Cardiac septum (tissue), 1 donor: Measurements from ENCODE around the gene PSAP. TPM values are rescaled to one million over a fixed set of nuclear protein-coding genes. Genes with fewer than 3 reads are reported as not detected.

Source experiments
- DNase-seq: peaks from one replicate; pipeline ENCODE4 v3.0.0-alpha.2; 2020; ENCODE audit warnings: low spot score
- intact Hi-C: fragments of 100-400 bp; cut with DNase I; formaldehyde crosslinking; loops from one replicate; pipeline ENCODE4 v1.14.0; 2022
- total RNA-seq: library from RNA; stranded (reverse); fragmentation: NEBNext Ultra II Directional; extraction: Animal tissue kit (Norgen Biotek cat#: 25700); gene quantifications from one replicate; pipeline ENCODE4 v1.2.1, GENCODE V29; 2021
- donor health status: DM: no; HTN: no; CAD: no.

PSAP gene
- total RNA-seq, 1 donor from 2014 or later = 1,123 TPM

DNA sequence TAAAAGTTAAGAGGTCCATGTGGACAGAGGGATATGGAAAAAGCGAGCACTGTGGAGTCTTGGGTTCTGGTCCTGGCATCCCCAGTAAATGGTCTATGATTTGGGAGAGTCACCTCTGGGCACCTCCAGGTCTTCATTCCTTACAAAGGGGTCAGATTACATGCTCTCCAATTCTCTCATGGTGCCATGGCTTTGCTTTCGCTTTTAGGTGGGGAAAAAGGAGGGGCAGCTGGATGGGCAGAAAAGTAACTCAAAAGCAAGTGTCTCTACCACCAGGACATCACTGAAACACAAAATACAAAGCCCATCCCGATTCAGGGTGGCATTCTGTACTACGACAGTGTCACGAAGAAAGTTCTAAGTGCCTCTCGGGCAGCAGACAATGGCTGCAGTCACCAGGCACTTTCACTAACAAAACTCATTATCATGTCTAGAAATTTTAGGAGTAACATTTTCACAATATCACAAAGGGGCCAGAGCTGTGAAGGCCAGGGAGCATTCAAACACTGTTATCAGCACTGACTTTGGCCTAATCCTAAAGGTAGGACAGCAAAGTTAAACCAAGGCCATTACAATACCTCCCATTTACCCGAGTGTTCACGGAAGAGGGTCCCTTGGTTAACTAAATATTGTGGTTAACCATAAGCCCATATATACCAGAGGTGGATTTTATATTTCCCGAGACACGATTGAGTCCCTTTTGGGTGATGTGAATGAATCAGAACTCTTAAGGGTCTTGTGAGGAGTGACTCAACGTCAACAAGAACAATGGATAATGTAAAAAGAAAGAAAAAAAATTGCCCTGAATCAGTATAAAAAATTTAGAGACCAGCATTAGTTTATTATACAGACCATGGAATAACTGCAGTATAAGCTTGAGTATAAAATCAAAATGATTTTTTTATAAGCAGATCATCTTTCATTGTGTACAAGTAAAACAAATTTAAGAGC, 2.5 kb downstream of the PSAP start:
- intact Hi-C loops = no loop called here
- no peak for DNase-seq

DNA sequence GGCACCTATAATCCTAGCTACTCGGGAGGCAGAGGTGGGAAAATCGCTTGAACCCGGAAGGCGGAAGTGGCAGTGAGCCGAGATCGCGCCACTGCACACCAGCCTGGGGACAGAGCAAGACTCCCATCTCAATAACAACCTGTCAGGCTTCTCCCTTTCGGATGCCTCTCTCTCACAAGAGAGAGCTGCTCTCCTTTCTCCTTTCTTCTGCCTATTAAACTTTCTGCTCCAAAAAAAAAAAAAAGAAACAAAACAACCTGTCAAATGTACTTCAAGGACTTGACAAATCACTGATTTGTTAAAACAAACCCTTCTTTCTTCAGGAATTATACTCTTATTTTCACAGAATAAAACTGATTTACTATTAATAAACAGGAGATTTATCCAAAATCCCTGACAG, 3.6 kb downstream of the PSAP start:
- DNase-seq = no peak
- intact Hi-C loops = no loop called here

DNA sequence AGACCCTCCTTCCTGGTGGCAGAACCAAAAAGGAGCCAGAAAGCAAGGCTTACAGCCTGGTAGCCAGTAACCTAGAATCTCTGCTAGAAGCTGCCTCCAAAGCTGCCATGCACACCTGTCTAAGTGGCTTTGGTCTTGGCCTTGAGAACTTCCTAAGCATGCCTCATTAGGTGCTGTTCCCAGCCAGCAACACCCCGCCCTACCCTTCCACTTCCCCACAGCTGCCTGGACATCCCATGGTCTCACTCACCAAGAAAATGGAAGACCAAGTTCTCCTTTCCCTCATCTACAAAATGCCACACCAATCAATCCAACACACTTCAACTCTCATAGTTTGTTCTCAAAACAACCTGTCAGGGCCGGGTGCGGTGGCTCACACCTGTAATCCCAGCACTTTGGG, 4.2 kb downstream of the PSAP start:
- no peak for DNase-seq
- intact Hi-C loops = no loop called here

DNA sequence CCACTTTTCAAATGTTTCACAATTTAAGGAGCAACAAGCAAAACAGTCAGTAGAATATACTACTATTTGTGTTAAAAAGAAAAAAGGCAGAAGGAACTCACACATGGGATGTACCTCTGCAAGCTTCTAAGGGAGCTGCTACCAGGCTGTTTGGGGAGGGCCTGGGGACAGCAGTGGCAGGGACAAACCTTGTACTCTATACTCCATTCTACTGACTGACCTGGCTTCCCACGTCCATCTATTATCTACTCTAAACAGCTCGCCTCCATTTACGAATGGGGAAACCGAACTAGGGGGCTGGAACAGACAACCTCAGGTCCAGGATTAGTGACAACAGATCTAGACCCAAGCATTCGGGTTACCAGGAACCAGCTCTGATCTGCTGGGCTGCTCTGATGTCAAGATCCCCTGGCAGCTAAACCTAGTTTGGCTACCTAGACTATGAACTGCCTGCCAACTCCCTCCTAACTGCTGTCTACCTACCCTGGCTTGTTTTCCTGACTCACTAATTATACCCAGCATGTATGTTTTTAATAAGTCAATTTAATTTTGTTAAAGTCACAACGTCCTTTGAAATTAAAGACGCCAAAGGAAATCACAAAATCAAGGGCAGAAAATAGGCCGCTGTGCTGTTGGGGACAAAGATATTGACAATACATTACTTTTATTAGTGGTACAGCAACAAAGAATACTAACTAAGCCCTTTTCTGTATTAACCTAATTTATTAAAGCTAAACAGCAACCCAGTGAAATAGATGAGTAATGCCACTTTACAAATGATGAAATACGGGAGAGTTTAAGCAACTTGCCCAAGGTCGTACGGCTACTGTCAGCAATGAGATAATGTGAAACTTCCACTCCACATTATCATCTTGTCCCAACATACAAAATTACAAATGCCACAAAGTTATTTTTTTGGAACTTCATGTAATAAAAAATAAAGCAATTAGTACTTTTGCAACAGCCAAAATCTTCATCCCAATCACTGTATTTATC, 5.3 kb downstream of the PSAP start:
- intact Hi-C loops = no loop called here
- DNase-seq = no peak

GRCh38 chr10:71844695-71845094, 6.4 kb downstream of the PSAP start:
- intact Hi-C loops = no loop called here
- no peak for DNase-seq

- no peak for DNase-seq
- intact Hi-C loops = no loop called here
Measured at GRCh38 chr10:71844084-71844483, 7.0 kb downstream of the PSAP start.

- no peak for DNase-seq
- intact Hi-C loops = no loop called here
Measured at GRCh38 chr10:71842856-71843686, 8.0 kb downstream of the PSAP start.

DNA sequence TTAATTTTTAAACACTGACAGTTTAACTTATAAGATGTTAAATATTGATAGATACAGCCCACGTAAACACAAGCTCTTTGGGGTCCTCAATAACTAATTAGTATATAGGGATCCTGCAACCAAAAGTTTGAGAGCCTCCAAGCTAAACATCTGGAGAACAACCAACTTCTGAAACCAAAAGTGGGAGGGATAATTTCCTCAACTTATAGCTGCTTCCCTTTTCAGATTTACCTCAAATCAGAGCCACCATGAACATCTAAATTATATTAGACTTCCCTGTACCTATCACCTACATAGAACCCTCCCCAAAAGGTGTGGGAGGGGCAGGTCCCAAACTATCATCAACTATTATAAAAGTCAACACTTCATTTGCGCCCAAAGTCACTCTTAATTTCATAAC, 8.6 kb downstream of the PSAP start:
- intact Hi-C loops = no loop called here
- no peak for DNase-seq

- no peak for DNase-seq
- intact Hi-C loops = no loop called here
Measured at GRCh38 chr10:71840958-71841335, 10.1 kb downstream of the PSAP start.

GRCh38 chr10:71840177-71840957, 10.7 kb downstream of the PSAP start:
- intact Hi-C loops = no loop called here
- peak; percentile 85 for DNase-seq

GRCh38 chr10:71838264-71839211, 12.5 kb downstream of the PSAP start:
- DNase-seq = no peak
- intact Hi-C loops = loop anchor here (5.0 kb wide), 1 partner anchor 49 kb away; no protein-coding TSS in a partner anchor

- intact Hi-C loops = loop anchor here (5.0 kb wide), 1 partner anchor 50 kb away; no protein-coding TSS in a partner anchor
- no peak for DNase-seq
Measured at GRCh38 chr10:71837098-71837827, 13.8 kb downstream of the PSAP start.

- intact Hi-C loops = loop anchor here (5.0 kb wide), 1 partner anchor 51 kb away; no protein-coding TSS in a partner anchor
- no peak for DNase-seq
Measured at GRCh38 chr10:71836596-71836974, 14.5 kb downstream of the PSAP start.

GRCh38 chr10:71835671-71836595, 15.1 kb downstream of the PSAP start:
- intact Hi-C loops = loop anchor here (5.0 kb wide), 1 partner anchor 51 kb away; no protein-coding TSS in a partner anchor

GRCh38 chr10:71834343-71834674, 16.7 kb downstream of the PSAP start:
- intact Hi-C loops = no loop called here
- DNase-seq = no peak

More at GRCh38 chr10:71835671-71836595, 15.1 kb downstream of the PSAP start:
- DNase-seq = no peak
